NCI-H1694 treated with DMSO at 0.1 percent for 48 hours (cell line): ENCODE results near the gene AFF3.
"Not testable (repeated sequence)": the region's sequence is repeated elsewhere in the genome, so short reads cannot be mapped to it uniquely, and the experiment has no call there.

Experiments used
- DNase-seq: peaks from one replicate; lab custom pipeline; 2025; lab: John Stamatoyannopoulos, UW

AFF3 gene

DNA sequence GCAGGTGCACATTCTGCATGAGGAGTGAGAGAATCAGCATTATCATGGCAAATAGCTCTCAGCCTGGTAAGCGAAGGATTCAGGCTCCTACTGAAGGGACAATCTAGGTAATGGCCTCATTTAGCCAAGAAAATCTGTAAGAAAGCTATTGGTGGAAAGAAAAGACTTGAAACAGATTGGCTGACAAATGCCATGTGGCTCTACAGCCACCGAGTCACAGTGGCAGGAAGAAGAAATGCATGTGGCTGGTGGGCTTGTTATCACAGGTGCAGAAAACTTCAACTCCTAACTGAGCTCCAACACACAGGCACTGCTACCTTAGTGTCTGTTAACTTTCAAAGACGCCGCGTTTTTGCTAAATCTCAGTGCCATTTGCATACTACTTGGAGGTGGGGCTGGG, 592.0 kb downstream of the AFF3 start:
- DNase-seq, result no peak

DNA sequence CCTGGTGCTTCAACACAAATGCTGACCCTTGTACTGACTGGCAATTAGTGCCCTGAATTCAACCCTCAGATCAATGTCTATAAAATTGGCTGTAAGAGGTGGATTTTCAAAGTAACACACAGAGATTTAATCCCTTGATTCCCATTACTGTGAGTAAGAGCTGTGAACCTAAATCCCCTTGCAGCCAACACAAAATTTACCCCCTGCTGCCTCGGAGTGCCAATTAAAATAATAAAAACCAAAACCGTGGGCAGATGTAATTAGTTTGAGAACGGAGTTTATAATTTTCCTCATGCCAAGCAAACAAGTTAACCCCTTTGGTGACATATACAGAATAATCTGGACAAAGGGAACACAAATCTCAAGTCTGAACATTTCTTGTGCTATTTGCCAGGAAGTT, 596.8 kb downstream of the AFF3 start:
- no peak for DNase-seq

- DNase-seq, result no peak
These were observed 597.3 kb downstream of the AFF3 start for GRCh38 chr2:99545066-99545465.

DNA sequence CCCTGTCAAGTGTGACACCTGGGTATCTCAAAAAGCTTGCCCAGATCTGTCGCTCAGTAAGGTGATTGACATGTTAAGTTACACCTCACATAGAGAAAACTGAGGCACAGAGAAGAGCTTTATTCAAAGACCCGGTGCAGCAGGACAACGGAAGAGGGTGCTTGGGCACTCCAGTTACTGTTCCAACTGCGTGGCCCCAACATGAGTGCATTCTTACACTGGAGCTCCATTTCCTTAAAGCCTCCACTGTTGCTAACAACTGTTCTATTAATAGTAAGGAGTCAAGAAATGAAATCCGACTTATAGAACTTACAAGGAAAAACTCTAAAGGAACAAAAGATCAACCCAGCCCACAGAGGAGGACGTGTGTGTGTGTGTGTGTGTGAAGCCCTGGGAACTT, 597.8 kb downstream of the AFF3 start:
- no peak for DNase-seq

DNA sequence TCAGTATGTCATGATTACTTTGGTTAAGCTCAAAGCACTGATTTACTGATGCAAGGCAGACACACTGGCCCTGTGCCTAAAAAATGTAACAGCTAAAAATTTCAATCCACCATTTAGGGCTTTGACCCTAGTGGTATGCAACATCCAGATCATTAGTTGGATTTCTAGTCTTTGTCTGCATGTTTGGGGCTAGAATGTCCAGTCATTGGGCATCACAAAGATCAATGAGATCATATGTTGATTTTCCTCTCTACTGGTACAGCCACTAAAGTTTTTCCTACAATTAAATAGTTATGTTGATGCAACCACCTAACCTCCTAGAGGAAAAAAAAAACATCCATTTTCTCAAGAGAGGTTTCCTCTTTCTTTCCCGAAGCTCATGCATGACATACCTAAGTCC, 599.1 kb downstream of the AFF3 start:
- no peak for DNase-seq

DNA sequence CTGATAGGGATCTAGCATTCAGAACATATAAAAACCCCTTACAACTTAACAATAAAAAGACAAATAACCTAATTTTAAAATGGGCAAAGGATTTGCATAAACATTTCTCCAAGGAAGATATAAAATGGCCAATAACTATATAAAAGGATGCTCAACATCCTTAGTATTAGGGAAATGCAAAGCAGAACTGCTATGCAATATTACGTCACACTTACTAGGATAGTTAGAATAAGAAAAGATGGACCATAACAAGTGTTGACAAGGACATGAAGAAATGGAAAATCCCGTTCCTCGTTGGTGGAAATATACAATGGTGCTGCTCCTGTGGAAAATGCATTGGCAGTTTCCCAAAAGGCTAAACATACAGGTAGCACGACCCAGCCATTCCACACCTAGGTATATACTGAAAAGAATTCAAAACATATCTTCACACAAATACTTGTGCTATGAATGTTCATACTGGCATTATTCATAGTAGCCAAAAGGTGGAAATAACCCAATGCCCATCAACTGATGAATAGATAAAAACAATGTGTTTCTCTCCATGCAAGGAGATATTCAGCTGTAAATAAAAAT, 604.4 kb downstream of the AFF3 start:
- DNase-seq, result no peak

- DNase-seq, result no peak
These were observed 618.3 kb downstream of the AFF3 start for GRCh38 chr2:99524056-99524455.

DNA sequence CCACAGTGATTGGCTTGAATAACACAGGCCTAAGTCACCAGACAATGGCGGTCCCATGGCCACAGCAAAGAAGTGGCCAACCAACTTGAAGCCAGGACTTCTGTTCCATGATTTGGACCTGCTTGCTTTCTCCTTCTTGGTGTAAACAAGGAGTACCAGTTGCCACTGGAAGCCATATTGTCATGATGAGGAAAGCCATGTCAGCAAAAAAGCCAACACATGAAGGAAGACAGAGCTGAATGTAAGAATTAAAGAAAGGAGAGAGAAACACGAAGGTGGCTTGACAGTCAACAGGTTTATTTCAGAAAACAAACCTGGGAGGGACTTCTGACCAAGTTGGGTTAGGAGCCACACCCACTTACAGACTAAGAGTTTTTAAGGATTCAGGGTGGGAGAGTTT, 620.2 kb downstream of the AFF3 start:
- no peak for DNase-seq

- no peak for DNase-seq
These were observed 621.6 kb downstream of the AFF3 start for GRCh38 chr2:99520813-99521212.

DNA sequence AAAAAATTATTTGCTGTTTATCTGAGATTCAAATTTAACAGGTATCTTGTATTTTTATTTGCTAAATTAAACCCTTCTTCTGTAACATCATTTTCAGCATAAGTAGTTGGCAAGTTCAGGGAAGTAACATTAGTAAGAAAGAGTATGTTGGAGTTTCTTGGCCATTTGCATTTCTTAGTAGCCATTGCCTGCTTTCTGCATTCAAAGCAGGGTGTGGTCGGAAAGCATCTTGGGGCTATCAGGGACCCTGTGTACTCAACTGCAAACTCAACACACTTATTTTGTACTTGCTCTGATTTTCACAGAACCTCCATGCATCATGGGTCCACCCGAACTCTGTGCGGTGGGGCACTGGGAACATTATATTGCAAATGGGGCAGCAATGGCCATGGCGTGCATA, 622.2 kb downstream of the AFF3 start:
- no peak for DNase-seq

GRCh38 chr2:99514357-99514756, 628.0 kb downstream of the AFF3 start:
- no peak for DNase-seq

DNA sequence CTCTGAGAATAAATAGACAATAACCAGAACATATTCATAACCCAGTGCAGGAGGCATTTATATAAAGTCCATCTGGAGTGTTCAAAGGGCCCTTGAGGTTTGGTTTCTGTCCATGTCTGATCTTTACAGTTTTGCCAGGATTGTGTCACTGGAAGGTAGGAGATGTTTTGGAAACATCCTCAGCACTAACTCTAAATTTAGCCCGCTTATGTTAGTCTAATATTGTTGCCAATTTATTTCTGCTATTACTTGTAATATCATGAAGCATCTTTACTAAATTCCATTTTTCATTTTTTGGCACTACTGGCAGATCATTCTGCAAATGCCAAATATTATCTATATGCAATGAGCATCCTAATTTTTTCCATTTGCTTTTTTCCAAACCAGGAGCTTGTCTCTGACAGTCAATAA, 630.2 kb downstream of the AFF3 start:
- DNase-seq, result no peak

DNA sequence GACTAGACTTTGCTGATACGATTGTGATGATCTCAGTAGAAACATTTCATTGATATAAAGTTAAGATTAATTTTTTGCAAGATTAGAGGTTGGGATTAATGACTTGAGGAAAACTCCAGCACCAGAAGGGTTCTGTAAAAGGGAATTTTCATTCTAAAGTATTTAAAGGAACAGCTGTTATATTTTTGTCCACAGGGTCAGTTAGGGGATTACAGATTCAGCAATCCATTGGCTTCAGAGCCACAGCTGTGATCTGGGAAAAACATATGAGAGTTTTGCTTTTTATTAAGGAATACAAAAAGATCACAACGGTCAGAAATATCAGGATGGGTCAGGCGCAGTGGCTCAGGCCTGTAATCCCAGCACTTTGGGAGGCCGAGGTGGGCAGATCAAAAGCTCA, 633.0 kb downstream of the AFF3 start:
- DNase-seq, result no peak

- peak; percentile 67 for DNase-seq
These were observed 634.2 kb downstream of the AFF3 start for GRCh38 chr2:99507937-99508818.

GRCh38 chr2:99504844-99505584, 637.4 kb downstream of the AFF3 start:
- DNase-seq, result no peak

DNA sequence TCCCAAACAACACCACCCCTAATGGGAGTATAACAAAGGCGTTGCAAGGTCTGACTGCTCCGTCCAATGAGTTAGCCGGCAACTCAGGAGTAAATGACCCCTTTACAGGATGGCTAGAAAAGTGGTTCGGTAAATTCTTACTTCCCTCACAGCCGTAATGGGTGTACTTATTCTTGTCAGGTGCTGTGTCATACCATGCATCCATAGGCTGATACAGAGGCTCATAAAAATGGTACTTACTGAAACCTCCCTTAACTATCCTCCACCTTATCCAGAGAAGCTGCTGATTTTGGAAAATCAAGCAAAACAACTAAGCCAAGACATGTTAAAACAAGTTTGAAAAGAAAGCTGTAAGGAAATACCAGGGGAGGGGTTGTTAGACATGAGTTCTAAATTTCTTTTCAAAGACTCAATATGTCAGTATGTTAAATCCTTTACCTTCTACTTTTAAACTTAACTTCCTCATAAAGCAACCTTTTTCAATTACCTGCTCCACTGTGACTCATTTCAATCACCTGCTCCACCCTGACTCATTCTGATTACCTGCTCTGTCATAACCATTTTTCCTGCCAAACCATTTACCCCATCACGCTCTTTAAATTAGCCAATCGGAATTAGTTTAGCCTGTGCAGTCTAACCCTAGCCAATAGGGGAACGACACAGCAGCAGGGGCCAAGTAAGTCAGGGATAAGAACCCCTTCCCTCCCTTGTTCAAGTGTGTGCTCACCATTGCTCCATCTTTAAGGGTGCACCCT, 638.6 kb downstream of the AFF3 start:
- DNase-seq, result not testable (repeated sequence)

DNA sequence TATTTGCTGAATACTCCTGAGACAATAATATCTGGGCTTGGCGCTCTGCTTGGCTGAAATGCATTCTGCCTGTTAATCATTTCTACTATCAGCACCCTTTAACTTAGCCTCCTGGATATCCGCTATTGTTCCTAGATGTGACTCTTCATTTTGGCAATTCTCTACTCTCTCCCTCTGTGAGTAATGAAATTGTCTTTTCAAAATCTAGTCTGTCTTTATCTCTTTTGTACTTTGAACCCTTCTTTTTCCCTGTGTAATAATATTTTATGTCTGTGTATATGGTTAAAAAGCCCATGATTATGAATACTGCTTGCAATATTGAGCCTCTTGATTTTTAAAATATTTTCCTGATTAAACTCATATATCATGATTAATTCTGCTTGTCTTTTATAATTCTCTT, 646.4 kb downstream of the AFF3 start:
- no peak for DNase-seq
